Measurements from ENCODE around the gene MICU1. TPM values are rescaled to one million over a fixed set of nuclear protein-coding genes. Genes with fewer than 3 reads are reported as not detected.

The MICU1 gene
- total and polyA plus RNA-seq, 8 donors: 25.9 to 212 (median 42.4) TPM

DNA sequence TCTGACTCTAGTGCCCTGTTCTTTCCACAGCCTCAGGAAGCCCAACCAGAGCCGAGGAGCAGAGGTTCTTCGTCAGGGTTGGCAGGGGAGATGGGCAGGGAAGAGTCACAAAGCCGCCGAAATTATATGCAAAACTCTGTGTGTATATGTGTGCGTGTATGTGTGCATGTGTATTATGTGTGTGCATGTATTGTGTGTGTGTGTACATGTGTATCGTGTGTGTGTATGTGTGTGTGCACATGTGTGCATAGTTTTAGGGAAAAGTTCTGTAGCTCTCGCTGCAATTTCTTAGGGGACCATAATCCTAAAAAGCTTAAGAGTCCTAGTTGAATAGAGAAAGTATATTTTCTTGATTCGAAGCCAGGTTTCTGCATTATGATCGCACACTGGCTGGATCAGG is 288.2 kb downstream of the MICU1 start:
- H3K9me3 ChIP-seq: no peaks in the 10 kb centered on the region
- H3K36me3 ChIP-seq: peaks cover 44 to 83% (median 71%) of the 10 kb centered on the region in 4 donors
- DNase-seq: no peak
- TF ChIP-seq POLR2A (IDR thresholded peaks at IDR 0.05) (no peak), POLR2AphosphoS5 (IDR thresholded peaks at IDR 0.05) (no peak), EP300 (IDR thresholded peaks at IDR 0.05) (no peak)
- TF ChIP-seq, protein P1, sequence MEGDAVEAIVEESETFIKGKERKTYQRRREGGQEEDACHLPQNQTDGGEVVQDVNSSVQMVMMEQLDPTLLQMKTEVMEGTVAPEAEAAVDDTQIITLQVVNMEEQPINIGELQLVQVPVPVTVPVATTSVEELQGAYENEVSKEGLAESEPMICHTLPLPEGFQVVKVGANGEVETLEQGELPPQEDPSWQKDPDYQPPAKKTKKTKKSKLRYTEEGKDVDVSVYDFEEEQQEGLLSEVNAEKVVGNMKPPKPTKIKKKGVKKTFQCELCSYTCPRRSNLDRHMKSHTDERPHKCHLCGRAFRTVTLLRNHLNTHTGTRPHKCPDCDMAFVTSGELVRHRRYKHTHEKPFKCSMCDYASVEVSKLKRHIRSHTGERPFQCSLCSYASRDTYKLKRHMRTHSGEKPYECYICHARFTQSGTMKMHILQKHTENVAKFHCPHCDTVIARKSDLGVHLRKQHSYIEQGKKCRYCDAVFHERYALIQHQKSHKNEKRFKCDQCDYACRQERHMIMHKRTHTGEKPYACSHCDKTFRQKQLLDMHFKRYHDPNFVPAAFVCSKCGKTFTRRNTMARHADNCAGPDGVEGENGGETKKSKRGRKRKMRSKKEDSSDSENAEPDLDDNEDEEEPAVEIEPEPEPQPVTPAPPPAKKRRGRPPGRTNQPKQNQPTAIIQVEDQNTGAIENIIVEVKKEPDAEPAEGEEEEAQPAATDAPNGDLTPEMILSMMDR (IDR thresholded peaks at IDR 0.05): no peak
- peaks cover 52 to 63% (median 54%) of the 10 kb centered on the region in 4 donors for H3K4me1 ChIP-seq
- peak overlapping the region in 4 of 5 donors; percentile 7 to 97 (median 94) for H3K27ac ChIP-seq
- H3K27me3 ChIP-seq: no peaks in the 10 kb centered on the region
- no peak overlapping the region for H3K4me3 ChIP-seq
- intact Hi-C loops (cut with DNase I; ENCODE audit: low total_unique reads): loop anchor here (10.0 kb wide), 1 partner anchor 123 kb away; the partner anchor contains the start of genes ANAPC16 and ASCC1
- 82 to 92% (median 87%) methylated on average over 9 of the region's 9 CpGs for WGBS, 5 donors

DNA sequence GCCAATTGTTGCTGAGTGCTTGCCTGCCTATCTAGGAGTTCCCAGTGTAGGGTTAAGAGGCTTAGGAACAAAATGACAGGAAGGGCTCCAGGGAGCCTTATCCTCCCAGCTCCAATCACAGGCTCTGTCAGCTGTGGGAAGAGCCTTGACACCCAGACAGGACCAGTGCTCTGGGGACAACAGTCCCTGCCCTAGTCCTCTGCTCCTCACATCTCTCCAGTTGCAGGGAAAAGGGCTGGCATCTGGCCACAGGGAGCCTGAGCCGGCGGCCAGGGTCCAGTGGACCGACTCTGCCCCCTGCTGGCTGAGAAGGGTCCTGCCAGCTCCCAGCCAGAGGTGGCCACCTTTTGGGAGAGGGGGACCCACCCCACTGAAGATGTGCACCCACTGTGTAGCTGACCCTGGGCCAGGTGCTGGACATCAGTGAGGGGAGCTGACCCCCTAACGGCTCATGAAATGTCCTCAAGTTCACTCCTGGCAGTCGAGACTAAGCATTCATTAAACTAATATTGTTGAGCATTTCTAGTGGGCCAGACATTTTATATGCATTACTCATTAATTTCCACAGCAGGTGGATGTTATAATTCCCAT is 288.7 kb downstream of the MICU1 start:
- no peak overlapping the region for H3K4me3 ChIP-seq
- peak overlapping the region; percentile 88 to 97 (median 95) for H3K27ac ChIP-seq
- TF ChIP-seq POLR2AphosphoS5 (IDR thresholded peaks at IDR 0.05): peak; percentile 15 to 78 (median 59)
- no peak for TF ChIP-seq POLR2A (IDR thresholded peaks at IDR 0.05)
- TF ChIP-seq EP300 (IDR thresholded peaks at IDR 0.05): no peak
- TF ChIP-seq, protein P1 (IDR thresholded peaks at IDR 0.05): peak in 6 of 7 experiments; percentile 45 to 98 (median 94)
- H3K4me1 ChIP-seq: peaks cover 58 to 69% (median 60%) of the 10 kb centered on the region in 4 donors
- intact Hi-C loops (cut with DNase I; ENCODE audit: low total_unique reads): loop anchor here (10.0 kb wide), 1 partner anchor 122 kb away; the partner anchor contains the start of genes ANAPC16 and ASCC1
- H3K36me3 ChIP-seq: peaks cover 38 to 77% (median 65%) of the 10 kb centered on the region in 4 donors
- H3K27me3 ChIP-seq: no peaks in the 10 kb centered on the region
- DNase-seq: peak; percentile 90 to 94
- H3K9me3 ChIP-seq: no peaks in the 10 kb centered on the region
- WGBS, 5 donors: 23 to 63% (median 29%) methylated on average over 2 to 5 of the region's 5 CpGs

DNA sequence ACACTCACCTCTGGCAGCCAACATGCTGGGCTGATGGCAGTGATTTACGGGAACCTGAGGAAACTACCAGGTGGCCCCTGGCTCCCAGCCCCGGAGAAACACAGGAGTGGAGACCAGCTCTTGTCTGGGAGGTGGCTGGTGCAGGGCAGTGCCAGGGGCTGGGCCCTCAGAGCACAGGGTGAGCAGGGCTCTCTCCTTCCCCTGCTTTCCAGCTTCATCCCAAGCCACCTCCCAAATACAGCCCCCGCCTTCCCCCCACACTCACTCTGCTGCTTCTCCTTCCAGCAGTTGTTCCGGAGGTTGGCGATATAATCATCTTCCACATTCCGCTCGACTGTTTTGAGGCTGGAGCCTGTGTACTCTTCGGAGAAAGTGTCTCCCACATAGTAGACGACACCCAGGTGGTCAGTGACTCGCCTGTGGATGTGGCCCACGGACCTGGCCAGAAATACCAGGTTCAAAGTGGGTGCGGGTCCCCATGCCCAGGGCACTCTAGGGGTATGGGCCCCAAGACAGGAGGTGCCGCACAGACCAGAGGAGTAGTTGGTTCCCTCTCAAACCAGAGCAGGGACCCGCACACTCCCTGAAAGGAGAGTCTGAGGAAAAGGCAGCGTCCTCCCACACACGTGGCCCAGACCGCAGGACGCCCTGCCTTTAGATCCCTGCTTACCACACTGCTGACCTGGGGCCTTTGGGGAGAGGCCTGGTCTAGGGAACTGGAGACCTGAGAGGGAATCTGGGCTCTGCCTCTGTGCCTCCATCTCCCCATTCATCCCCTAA is 289.4 kb downstream of the MICU1 start:
- Histone ChIP-seq H3K27ac (peak overlapping the region; percentile 88 to 97 (median 95)), H3K36me3 (peaks cover 33 to 70% (median 58%) of the 10 kb centered on the region in 4 donors), H3K4me1 (peaks cover 65 to 76% (median 67%) of the 10 kb centered on the region in 4 donors), H3K9me3 (no peaks in the 10 kb centered on the region), H3K4me3 (peak overlapping the region in 1 of 4 donors; percentile 17), H3K27me3 (no peaks in the 10 kb centered on the region)
- TF ChIP-seq POLR2AphosphoS5 (IDR thresholded peaks at IDR 0.05) (no peak), EP300 (IDR thresholded peaks at IDR 0.05) (no peak), POLR2A (IDR thresholded peaks at IDR 0.05) (no peak)
- TF ChIP-seq, protein P1 (IDR thresholded peaks at IDR 0.05): no peak
- peak in 1 of 2 donors; percentile 75 for DNase-seq
- WGBS, 5 donors: 68 to 86% (median 77%) methylated on average over 11 to 18 of the region's 18 CpGs
- intact Hi-C loops (cut with DNase I; ENCODE audit: low total_unique reads): loop anchor here (10.0 kb wide), 1 partner anchor 122 kb away; the partner anchor contains the start of genes ANAPC16 and ASCC1
